A673 (cell line): ENCODE measurements around the gene ARF6.

ENCODE experiments used
- EZH2 ChIP-seq: fragments of 200-600 bp; sonication (generic); IDR thresholded peaks from 2 replicates; pipeline ENCODE4 v1.6.1; 2017; ENCODE audit warnings: borderline replicate concordance, low read depth, mild to moderate bottlenecking, mixed read lengths, antibody characterized with exemption, low read length; ENCODE audit not compliant: poor library complexity, severe bottlenecking
- TF ChIP-seq, protein P1 (sequence below): fragments of 300-800, 200-600 bp; sonication (generic); conservative IDR thresholded peaks from 2 replicates; pipeline ENCODE4 v1.5.1; 2017; ENCODE audit warnings: low read depth, mild to moderate bottlenecking, antibody characterized with exemption, low read length, moderate library complexity, mixed read lengths

DNA sequence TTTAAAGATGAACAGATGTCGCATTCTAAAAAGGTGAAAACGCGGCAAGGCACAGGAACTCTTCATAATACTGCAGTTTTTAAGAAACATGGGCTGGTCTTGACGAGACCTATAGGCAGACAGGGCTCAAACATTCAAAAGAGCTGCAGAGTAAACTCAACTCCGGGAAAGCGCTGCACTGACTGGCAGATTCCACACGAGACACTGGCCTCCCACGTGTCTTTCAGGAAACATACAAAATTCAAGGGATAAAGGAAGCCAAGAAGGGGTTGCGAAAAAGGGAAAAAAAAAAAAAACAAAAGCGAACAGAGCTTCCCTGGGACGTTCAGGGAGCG, 614 bp upstream of the ARF6 start:
- TF ChIP-seq, protein P1, sequence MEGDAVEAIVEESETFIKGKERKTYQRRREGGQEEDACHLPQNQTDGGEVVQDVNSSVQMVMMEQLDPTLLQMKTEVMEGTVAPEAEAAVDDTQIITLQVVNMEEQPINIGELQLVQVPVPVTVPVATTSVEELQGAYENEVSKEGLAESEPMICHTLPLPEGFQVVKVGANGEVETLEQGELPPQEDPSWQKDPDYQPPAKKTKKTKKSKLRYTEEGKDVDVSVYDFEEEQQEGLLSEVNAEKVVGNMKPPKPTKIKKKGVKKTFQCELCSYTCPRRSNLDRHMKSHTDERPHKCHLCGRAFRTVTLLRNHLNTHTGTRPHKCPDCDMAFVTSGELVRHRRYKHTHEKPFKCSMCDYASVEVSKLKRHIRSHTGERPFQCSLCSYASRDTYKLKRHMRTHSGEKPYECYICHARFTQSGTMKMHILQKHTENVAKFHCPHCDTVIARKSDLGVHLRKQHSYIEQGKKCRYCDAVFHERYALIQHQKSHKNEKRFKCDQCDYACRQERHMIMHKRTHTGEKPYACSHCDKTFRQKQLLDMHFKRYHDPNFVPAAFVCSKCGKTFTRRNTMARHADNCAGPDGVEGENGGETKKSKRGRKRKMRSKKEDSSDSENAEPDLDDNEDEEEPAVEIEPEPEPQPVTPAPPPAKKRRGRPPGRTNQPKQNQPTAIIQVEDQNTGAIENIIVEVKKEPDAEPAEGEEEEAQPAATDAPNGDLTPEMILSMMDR: no peak
- TF ChIP-seq EZH2: no peak
